GM19452 (cell line): ENCODE results near the gene GFOD2.
"Not testable (repeated sequence)": the region's sequence is repeated elsewhere in the genome, so short reads cannot be mapped to it uniquely, and the experiment has no call there.

ENCODE experiments used
- ATAC-seq: cut with Tn5 transposase; IDR thresholded peaks from one replicate; pipeline ENCODE4 v1.9.1; 2021; ENCODE audit not compliant: unreplicated experiment

Gene GFOD2

DNA sequence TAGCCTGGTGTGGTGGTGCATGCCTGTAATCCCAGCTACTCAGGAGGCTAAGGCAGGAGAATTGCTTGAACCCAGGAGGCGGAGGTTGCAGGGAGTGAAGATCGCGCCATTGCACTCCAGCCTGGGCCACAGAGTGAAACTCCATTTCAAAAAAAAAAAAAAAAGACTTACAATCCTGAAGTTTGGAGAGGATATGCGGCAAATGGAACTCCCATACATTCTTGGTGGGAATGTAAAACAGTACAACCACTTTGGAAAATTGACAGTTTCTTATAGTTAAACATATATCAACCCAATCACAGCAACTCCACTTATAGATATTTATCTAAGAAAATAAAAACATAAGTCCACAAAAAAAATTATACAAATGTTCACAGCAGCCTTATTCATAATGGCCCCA lies 11.9 kb downstream of the GFOD2 start:
- ATAC-seq, result no peak

DNA sequence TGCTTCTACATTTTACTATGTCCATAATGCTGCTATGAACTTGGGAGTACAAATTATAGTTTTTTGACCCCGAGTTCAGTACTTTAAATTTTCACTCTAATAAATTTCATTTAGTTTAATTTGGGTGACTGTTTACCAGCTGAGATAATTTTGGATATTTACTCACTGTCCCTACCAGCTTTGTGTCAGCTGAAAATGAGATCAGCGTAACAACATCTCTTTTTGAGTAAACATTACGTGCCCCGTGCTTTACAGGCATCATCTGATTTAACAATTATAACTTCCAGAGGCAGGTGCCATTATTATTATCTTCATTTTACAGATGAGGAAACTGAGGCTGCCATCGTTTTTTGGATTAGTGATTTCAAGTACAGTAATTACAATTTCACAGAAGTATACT lies 15.0 kb downstream of the GFOD2 start:
- ATAC-seq, result no peak

DNA sequence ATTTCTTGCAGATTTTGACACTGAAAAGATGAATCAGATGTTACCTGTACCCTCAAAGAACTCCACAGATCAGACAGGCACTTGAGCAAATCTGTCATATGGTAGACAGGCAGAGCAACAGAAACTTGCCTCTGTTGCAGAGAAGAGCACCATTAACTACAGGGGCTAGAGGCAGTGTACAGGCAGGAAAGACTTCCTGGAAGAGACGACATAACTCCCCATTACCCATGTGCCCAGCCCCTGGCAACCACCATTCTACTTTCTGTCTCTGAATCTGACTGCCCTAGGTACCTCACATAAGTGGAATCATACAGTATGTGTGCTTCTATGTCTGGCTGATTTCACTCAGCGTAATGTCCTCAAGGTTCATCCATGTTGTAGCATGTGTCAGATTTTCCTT lies 15.5 kb downstream of the GFOD2 start:
- no peak for ATAC-seq

DNA sequence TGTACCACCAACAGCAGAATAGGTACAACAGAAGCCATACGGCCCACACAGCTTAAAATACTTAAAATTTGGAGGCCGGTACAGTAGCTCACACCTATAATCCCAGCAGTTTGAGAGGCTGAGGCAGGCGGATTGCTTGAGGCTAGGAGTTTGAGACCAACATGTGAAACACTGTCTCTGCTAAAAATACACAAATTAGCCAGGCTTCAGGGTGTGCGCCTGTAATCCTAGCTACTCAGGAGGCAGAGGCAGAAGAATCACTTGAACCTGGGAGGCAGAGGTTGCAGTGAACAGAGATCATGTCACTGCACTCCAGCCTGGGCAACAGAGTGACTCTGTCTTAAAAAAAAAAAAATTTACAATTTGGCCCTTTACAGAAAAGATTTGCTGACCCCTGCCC lies 17.0 kb downstream of the GFOD2 start:
- ATAC-seq, result no peak

DNA sequence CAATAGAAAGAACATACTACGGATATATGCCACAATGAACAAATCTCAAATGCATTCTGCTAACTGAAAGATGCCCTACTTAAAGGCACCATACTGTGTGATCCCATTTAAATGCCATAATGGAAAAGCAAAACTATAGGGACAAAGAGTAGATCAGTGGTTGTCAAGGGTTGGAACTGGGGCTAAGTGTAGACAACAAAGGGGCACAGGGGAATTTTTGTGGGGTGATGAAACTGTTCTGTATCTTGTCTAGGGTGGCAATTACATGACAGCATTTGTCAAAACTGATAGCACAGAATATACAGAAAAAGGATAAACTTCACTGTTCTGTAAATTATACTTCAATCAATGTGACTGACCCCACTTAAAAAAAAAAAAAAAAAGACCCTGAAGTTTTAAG lies 17.7 kb downstream of the GFOD2 start:
- no peak for ATAC-seq

DNA sequence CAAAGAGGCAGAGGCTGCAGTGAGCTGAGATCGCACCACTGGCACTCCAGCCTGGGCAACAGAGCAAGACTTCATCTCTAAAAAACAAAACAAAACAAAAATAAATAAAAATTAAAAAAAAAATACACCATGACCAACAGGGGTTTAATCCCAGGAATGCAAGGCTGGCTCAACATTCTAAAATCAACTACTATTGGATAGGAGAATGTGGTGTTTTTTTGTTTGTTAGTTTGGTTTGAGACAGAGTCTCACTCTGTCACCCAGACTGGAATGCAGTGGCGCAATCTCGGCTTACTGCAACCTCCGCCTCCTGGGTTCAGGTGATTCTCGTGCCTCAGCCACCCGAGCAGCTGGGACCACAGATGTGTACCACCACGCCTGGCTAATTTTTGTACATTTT lies 19.9 kb downstream of the GFOD2 start:
- no peak for ATAC-seq

DNA sequence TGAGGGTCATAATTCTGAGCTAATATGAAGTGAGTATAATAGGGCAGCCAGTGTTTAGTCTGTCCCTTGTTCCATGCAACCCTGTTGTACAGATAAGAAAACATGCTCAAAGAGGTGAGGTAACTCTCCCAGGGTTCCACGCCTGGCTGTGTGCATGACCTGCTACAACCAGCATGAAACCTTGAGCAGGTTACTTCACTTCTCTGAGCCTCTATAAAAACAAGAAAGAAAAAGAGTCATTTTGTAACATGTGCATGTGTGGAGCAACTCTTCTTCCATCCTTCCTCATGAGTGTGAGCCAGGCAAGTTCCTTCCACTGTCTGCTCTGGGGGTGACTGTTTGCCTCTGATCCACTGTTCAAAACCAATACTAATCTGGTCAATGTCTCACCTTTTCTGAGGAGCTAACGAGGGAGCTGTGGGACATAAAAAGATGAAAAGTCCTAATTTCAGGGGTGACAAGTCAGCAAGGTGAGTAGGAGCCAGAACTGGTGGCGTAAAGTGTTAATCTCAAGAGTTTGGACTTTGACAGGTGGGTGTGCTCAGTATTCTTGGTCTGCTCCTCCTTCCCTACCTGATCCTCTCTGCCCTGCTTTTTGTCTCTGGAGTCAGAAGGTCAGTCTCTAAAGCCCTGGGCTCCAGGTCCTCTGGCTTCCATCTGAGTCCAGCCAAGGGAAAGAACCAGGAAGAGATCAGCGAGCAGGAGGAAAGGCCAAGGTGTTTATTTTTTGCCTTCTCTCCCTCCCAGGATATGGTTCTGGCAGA lies 21.5 kb downstream of the GFOD2 start:
- ATAC-seq, result no peak

DNA sequence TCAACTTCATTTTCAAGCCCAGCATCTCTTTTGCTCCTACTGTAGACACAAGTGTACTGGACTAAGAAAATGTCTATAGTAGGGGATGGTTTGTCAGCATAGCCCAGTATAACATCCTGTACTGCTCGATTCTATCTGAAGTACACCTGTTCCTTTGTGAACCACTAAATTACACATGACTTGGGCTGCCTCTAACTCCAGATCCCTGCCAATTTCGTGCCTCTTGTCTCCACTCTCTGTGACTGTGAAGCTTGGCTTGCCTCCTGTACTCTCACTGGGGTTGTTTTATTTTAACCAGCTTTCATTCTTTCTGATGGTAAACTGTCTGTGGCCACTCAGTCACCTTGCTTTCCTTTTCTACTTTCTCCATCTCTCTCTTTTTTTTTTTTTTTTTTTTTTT lies 24.5 kb downstream of the GFOD2 start:
- ATAC-seq, result no peak

DNA sequence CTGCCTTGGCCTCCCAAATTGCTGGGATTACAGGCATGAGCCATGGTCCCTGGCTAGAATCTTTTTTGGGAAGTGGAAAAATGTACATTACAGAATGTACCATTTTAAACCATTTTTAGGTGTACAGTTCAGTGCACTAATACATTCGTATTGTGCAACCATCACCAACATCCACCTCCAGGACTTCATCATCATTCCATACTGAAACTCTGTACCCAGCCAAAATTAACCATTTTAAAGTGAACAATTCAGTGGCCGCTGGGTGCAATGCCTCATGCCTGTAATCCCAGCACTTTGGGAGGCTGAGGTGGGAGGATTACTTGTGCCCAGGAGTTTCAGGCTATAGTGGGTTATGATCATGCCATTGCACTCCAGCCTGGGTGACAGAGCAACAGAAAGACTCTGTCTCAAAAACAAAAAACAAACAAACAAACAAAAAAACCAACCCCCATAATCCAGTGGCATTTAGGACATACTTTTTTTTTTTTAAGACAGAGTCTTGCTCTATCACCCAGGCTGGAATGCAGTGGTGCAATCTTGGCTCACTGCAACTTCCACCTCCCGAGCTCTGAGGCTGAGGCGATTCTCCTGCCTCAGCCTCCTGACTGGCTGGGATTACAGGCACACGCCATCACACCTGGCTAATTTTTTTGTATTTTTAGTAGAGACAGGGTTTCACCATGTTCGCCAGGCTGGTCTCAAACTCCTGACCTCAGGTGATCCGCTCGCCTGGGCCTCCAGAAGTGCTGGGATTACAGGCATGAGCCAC lies 25.4 kb downstream of the GFOD2 start:
- ATAC-seq, result not testable (repeated sequence)

DNA sequence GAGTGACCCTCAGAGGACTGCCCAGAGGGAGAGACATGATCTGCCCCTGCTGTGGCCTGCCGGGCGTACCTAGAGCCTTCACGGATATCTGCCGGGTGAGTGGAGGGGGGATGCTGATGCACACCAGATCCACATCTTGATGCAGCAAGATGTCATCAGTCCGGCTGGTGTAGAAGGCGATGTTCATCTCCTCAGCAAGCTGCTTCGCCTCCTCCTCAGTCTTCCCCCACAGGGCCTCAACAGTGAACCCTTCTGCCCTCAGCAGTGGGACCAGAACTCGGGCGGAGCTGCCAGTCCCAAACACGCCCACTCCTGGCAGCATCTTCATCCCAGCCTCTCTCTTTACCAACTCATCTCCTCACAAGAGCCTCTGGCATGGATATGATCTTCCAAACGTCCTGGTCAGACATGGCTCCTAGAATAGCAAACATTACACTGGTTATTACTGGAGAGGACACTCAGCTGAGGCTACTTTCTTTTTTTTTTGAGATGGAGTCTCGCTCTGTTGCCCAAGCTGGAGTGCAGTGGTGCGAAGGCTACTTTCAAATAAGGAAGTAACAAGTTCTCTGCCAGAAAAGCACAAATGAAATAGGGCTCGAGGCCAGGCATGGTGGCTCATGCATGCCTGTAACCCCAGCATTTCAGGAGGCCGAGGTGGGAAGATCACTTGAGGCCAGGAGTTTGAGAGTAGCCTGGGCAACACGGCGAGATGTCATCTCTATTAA lies 33.6 kb downstream of the GFOD2 start:
- ATAC-seq, result no peak

DNA sequence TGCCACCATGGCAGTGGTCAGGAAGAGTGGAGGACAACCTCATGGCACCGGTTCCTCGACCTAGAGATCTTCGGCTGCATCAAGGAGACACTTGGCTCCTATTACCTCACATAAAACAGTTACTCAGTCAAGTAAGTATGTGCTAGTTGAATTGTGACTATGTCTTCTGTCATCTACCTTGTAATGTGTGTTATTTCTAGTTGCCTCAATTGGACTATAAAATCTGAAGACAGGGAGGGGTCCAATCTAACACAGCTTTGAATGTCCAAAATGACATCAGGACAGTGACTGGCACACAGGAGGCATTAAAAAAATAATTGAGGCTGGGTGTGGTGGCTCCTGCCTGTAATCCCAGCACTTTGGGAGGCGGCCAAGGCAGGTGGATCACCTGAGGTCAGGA lies 35.3 kb downstream of the GFOD2 start:
- ATAC-seq, result no peak

DNA sequence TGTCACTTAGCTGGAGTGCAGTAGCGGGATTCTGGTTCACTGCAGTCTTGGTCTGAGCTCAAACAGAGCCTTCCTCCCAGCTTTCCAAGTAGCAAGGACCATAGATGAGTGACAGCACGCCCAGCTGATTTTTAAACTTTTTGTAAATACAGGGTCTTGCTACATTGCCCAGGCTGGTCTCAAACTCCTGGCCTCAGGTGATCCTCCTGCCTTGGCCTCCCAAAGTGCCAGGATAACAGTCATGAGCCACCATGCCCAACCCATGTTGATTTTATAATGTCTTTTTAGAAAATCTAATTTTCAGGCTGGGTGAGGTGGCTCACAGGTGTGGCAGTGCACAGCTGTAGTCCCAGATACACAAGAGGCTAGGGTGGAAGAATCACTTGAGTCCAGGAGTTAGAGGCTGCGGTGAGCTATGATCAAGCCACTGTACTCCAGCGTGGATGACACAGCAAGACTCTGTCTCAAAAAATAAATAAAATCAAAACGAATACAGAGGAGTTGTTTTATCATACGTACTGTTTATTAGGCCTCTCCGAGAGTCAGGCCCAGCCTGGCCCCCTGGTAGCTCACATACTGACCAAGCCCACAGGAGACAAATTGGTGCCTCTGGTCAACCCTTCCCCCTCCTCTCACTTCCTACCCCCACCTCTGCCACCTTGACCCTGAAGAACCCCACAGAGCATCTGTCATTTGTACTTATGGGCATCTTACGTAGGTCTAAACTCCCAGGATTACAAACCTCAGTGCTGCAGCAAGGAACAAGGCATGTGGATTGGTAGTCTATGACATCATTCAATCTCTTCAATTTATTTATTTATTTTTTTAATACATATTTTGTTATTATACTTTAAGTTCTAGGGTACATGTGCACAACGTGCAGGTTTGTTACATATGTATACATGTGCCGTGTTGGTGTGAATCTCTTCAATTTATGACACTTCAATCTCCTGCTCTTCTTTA lies 38.9 kb downstream of the GFOD2 start:
- no peak for ATAC-seq

DNA sequence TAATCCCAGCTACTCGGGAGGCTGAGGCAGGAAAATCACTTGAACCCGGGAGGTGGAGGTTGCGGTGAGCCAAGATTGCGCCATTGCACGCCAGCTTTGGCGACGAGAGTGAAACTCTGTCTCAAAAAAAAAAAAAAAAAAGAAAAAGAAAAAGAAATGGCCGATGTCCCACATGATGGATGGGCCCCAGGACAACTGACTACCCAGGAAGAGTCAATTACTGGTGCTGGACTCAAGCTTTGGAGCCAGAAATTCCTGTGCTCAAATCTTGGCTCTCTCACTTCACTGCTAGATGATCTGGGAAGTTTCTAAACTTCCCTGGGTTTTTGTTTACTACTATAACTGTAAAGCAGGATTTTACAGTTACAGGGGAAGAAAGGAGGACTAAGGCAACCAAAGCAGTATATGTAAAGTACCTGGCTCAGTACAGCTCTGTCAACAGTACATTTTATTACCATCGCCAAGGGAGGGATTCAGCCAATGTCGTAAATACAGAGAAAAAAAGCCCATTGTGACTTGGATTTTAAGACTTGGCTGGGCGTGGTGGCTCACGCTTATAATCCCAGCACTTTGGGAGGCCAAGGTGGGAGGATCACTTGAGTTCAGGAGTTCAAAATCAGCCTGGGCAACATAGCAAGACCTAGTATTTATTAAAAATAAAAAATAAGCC lies 40.6 kb downstream of the GFOD2 start:
- ATAC-seq, result no peak

DNA sequence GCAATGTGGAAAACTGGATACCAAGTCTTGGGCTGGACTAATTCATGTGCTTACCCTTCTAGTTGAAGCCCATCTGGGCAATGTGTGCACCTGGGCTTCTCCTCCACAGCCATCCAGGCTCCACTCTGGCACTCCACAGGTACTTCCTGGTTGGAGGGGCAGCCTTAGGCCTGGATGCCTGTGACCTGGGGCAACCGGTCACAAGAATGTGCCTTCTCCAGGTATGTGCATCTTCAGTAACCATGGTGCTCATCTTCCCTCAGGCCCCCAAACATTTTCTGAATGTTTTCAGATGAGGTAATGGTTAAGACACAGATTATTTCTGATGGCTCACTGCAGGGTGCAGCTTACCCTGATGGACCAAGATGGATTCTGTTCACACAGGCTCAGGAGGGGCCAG lies 41.4 kb downstream of the GFOD2 start:
- no peak for ATAC-seq

DNA sequence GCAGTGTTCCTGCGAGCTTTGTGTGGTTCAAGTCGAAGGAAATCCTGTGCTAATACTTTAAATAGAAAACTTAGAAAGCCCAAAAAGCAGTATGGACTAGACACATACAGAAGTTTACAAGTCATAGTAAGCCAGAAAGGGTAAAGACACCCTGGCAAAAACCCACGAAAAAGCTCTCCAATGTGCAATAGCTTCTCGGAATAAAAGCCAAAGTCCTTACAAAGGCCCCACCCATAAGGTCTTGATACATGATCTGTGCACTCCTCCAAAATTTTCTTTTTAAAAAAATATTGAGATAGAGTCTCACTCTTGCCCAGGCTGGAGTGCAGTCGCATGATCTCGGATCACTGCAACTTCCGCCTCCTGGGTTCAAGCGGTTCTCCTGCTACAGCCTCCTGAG lies 42.2 kb downstream of the GFOD2 start:
- ATAC-seq, result no peak

DNA sequence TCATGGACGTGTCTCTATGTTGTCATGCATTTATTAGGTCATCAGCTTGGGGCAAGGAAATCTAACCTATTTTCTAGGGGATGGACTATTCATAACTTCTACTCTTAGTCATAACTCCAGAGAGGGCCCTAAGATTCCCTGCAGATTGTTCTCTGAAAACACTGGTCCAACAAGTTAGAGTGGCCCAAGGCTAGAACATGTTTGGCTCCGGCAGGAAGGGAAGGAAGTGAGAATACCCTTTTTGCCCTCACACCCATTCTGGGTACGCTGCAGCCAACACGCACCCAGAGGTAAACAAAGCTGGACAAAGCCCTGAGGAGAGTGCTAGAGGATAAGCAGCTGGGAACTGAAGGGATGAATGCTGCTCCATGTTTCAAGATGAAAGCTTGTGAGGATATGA lies 42.6 kb downstream of the GFOD2 start:
- no peak for ATAC-seq

DNA sequence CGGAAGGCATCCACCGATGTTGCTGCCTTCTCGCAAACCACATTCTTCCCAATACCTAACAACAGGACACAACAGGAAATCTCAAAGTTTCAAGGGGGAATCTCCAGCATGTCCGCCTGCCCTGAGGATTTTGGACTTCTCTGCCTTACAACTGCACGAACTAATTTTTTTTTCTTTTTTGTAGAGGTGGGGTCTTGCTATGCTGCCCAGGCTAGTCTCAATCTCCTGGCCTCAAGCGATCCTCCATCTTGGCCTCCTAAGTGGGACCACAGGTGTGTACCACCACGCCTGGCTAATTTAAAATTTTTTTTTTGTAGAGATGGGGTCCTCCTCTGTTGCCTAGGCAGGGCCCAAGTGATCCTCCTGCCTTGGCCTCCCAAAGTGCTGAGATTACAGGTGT lies 43.1 kb downstream of the GFOD2 start:
- no peak for ATAC-seq

DNA sequence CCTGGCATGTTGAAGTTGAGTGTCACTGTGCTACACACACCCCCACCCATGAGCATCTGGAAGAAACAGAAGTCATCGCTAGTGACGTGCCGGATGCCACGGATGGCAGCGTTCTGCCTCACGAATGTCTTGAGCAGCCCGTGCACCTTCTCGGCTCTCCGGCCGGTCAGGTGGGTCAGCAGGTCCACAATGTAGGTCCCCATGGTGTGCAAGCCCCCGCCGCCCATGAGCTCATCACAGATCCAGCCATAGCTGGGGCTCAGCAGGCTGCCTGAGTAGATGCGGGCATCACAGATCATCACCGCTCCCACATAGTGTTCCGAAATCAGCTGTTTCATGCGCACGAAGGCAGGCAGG lies 43.6 kb downstream of the GFOD2 start:
- ATAC-seq, result no peak

DNA sequence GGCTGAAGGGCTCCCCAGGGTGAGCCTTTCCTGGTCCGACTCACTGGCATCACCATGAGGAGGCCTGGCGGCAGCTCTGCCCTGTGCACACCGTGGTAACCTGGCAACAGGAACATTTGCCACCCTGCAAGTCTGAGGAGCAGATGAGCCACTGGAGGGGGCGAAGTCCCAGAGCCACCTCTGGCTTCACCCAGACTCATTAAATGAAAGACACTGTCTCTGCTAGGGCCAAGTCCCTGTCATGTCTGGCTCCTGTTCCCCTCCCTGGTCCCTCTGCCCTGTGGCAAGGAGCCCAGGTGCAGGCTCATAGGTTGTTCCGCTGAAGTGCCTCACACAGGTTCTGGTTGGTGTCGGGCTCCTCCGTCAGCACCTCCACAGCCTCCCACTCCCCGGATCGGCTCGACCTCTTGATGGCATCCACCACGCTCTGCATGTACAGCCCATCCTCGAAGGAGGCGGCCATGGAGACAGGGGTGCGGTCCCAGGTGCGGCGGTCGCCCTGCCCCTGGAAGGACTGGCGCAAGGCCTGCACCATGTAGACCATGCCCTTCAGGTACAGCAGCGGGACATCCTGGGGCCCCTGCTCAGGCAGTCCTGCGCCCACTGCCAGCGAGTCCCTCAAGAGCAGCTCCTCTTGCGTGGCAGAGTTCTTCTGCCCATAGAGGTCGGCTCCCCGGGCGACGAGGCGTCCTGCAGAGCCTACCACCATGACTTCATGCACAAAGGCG lies 44.1 kb downstream of the GFOD2 start:
- ATAC-seq, result no peak
